Activated CD4-positive, alpha-beta T cell treated with anti-CD3 and anti-CD28 coated beads, Interleukin-2, amount 10 ng/mL, durations not matched to agents 7 days and 5 days (primary cell): ENCODE results near the gene PGLYRP4. TPM values are rescaled to one million over a fixed set of nuclear protein-coding genes. Genes with fewer than 3 reads are reported as not detected.
"Not testable (repeated sequence)": the region's sequence is repeated elsewhere in the genome, so short reads cannot be mapped to it uniquely, and the experiment has no call there.

ENCODE experiments used
- CTCF ChIA-PET: fragments of 350-600 bp; sonication (Branson Sonifier 250); formaldehyde crosslinking; loops from one replicate; lab custom pipeline; 2021; ENCODE audit warnings: antibody characterized with exemption; lab: Charles Lee
- POLR2A ChIA-PET: fragments of 350-600 bp; sonication (Branson Sonifier 250); formaldehyde crosslinking; loops from one replicate; lab custom pipeline; 2021; ENCODE audit warnings: antibody characterized with exemption; lab: Charles Lee
- DNase-seq: peaks from one replicate; pipeline ENCODE4 v3.0.0-alpha.2; 2020
- H3K27ac Mint-ChIP-seq: one replicate; pipeline ENCODE4 v1.8.0; 2021; ENCODE audit warnings: mild to moderate bottlenecking, moderate library complexity, mixed read lengths
- H3K27me3 Mint-ChIP-seq: one replicate; pipeline ENCODE4 v1.8.0; 2021; ENCODE audit warnings: mixed read lengths
- H3K36me3 Mint-ChIP-seq: one replicate; pipeline ENCODE4 v1.8.0; 2021; ENCODE audit warnings: low read depth, mixed read lengths
- H3K4me1 Mint-ChIP-seq: one replicate; pipeline ENCODE4 v1.8.0; 2021; ENCODE audit warnings: mixed read lengths
- H3K4me3 Mint-ChIP-seq: one replicate; pipeline ENCODE4 v1.8.0; 2021; ENCODE audit warnings: mild to moderate bottlenecking, moderate library complexity, mixed read lengths
- H3K9me3 Mint-ChIP-seq: one replicate; pipeline ENCODE4 v1.8.0; 2021; ENCODE audit warnings: mixed read lengths
- total RNA-seq, 2 experiments: library from RNA; stranded (reverse); gene quantifications; one replicate each; pipeline ENCODE4 v1.2.3, GENCODE V29; 2021

Gene PGLYRP4
- total RNA-seq, 2 experiments from 2014 or later, result not detected

DNA sequence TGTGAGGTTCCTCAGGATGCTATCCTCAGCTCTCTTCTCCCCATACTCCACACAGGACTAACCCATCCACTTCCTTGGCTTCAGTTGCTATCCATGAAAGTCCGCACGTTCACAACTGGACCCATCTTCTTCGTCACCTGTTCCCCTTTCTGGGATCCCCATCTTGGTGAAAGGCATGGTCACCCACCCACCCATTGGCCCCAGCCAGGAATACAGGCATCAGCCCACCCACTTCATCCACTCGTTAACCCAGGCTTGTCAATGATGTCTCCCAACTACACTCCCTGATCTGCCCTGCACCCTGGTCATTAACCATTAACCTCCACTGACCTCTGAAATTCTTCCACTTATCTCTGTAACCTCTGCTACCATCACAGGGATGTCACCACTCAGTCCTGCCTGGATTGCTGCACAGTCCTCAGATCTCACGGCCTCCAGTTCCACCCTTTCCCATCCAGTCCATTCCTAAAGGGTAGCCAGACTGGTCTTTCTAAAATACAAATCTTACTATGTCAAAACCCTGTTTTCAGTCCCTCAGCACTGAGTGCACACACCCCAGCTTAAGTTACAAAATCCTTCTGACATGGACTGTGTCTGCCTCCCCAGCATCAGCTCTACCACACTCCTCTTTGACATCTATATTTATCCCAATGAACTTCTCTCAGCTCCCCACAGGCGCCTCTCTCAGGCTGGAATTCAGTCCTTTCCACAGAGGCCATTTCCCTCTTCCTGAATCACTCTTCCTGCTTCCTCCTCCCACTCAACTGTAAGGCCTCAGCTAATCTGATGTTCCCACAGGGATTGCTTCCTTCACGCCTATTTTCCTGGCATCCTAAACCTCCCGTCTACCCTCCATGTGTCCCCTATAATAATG lies 10.4 kb downstream of the PGLYRP4 start:
- POLR2A ChIA-PET, result no interaction called here
- Mint-ChIP-seq H3K9me3 (no peaks in the 10 kb centered on the region), H3K36me3 (no peaks in the 10 kb centered on the region), H3K4me3 (no peak overlapping the region), H3K27ac (no peak overlapping the region), H3K4me1 (peaks cover 25% of the 10 kb centered on the region), H3K27me3 (peaks cover 19% of the 10 kb centered on the region)
- CTCF ChIA-PET, result no interaction called here
- no peak for DNase-seq

GRCh38 chr1:153336650-153337049 lies 12.0 kb downstream of the PGLYRP4 start:
- H3K9me3 Mint-ChIP-seq, result peaks cover 4% of the 10 kb centered on the region
- no peaks in the 10 kb centered on the region for H3K36me3 Mint-ChIP-seq
- no peak for DNase-seq
- no peak overlapping the region for H3K27ac Mint-ChIP-seq
- CTCF ChIA-PET, result no interaction called here
- peaks cover 16% of the 10 kb centered on the region for H3K27me3 Mint-ChIP-seq
- POLR2A ChIA-PET, result no interaction called here
- peaks cover 17% of the 10 kb centered on the region for H3K4me1 Mint-ChIP-seq
- no peak overlapping the region for H3K4me3 Mint-ChIP-seq

GRCh38 chr1:153333902-153334301 lies 14.7 kb downstream of the PGLYRP4 start:
- Mint-ChIP-seq H3K4me1 (no peaks in the 10 kb centered on the region), H3K4me3 (no peak overlapping the region)
- POLR2A ChIA-PET, result no interaction called here

GRCh38 chr1:153324912-153325311 lies 23.7 kb downstream of the PGLYRP4 start:
- Mint-ChIP-seq H3K9me3 (peaks cover 12% of the 10 kb centered on the region), H3K4me1 (no peaks in the 10 kb centered on the region), H3K4me3 (no peak overlapping the region), H3K27me3 (peaks cover 14% of the 10 kb centered on the region), H3K27ac (no peak overlapping the region), H3K36me3 (no peaks in the 10 kb centered on the region)
- ChIA-PET POLR2A (no interaction called here), CTCF (no interaction called here)
- DNase-seq, result no peak

More at GRCh38 chr1:153333902-153334301, 14.7 kb downstream of the PGLYRP4 start:
- H3K36me3 Mint-ChIP-seq, result no peaks in the 10 kb centered on the region
- no peak overlapping the region for H3K27ac Mint-ChIP-seq
- H3K27me3 Mint-ChIP-seq, result peaks cover 23% of the 10 kb centered on the region
- no peak for DNase-seq
- CTCF ChIA-PET, result no interaction called here
- H3K9me3 Mint-ChIP-seq, result peaks cover 11% of the 10 kb centered on the region

DNA sequence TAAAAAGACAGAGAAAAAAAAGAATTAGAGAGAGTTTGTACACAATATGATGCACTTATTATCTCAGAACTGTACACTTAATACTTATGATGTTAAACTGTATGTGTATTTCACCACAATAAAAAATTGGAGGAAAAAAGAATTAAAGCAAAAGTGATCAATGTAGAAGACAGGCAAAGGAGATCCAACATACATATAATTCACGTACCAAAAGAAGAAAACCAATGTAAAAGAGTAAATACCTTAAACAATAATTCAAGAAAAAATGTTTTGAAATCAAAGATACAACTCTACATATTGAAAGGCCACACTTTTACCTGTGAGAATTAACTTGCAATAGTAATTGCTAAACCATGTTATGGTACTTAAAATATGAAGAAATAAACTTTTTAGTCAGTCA lies 26.1 kb downstream of the PGLYRP4 start:
- CTCF ChIA-PET, result no interaction called here

DNA sequence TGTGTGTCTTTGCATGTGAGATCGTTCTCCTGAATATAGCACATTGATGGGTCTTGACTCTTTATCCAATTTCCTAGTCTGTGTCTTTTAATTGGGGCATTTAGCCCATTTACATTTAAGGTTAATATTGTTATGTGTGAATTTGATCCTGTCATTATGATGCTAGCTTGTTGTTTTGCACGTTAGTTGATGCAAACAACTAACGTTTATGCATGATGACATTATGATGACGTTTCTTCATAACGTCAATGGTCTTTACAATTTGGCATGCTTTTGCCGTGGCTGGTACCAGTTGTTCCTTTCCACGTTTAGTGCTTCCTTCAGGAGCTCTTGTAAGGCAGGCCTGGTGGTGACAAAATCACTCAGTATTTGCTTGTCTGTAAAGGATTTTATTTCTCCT lies 30.5 kb downstream of the PGLYRP4 start:
- H3K4me1 Mint-ChIP-seq, H3K4me3 Mint-ChIP-seq, H3K36me3 Mint-ChIP-seq, H3K27ac Mint-ChIP-seq, DNase-seq, POLR2A ChIA-PET, CTCF ChIA-PET, H3K9me3 Mint-ChIP-seq: not testable (repeated sequence)
- peaks cover 39% of the 10 kb centered on the region for H3K27me3 Mint-ChIP-seq

More for the DNA sequence above, 26.1 kb downstream of the PGLYRP4 start:
- no peak for DNase-seq
- POLR2A ChIA-PET, result no interaction called here
- peaks cover 17% of the 10 kb centered on the region for H3K27me3 Mint-ChIP-seq
- H3K4me1 Mint-ChIP-seq, result no peaks in the 10 kb centered on the region
- H3K36me3 Mint-ChIP-seq, result no peaks in the 10 kb centered on the region
- H3K9me3 Mint-ChIP-seq, result peaks cover 9% of the 10 kb centered on the region
- no peak overlapping the region for H3K27ac Mint-ChIP-seq
- H3K4me3 Mint-ChIP-seq, result no peak overlapping the region

GRCh38 chr1:153316013-153316412 lies 32.6 kb downstream of the PGLYRP4 start:
- H3K4me1 Mint-ChIP-seq, result not testable (repeated sequence)

DNA sequence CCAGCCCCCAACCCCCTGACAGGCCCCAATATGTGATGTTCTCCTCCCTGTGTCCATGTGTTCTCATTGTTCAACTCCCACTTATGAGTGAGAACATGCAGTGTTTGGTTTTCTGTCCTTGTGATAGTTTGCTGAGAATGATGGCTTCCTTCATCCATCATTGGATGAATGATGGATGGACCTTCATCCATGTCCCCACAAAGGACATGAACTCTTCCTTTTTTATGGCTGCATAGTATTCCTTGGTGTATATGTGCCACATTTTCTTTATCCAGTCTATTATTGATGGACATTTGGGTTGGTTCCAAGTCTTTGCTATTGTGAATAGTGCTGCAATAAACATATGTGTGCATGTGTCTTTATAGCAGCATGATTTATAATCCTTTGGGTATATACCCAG lies 34.3 kb downstream of the PGLYRP4 start:
- POLR2A ChIA-PET, H3K27ac Mint-ChIP-seq, H3K4me3 Mint-ChIP-seq, DNase-seq, H3K36me3 Mint-ChIP-seq, H3K9me3 Mint-ChIP-seq, CTCF ChIA-PET, H3K4me1 Mint-ChIP-seq: not testable (repeated sequence)
- H3K27me3 Mint-ChIP-seq, result peaks cover 37% of the 10 kb centered on the region

More at GRCh38 chr1:153316013-153316412, 32.6 kb downstream of the PGLYRP4 start:
- H3K36me3 Mint-ChIP-seq, H3K27ac Mint-ChIP-seq, H3K9me3 Mint-ChIP-seq, H3K4me3 Mint-ChIP-seq, POLR2A ChIA-PET, DNase-seq, CTCF ChIA-PET: not testable (repeated sequence)
- H3K27me3 Mint-ChIP-seq, result peaks cover 37% of the 10 kb centered on the region

DNA sequence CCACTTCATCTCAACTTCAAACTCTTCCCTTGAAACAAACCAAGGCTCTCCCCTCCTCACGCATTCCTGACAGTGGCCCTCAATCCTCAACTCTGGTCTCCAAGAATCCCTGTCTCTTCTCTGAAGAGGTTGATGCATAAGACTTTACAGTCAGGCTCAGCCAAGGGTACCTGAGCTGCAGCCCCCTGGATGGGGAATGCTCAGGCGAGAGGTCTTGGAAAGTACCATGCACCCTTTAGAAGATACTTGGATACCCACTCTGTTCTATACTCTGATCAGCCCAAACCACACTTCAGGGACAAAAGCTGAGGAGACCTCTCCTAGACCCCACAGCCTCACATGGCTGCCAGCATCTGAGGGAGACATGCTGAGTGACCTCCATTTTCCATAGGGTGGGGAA lies 35.4 kb downstream of the PGLYRP4 start:
- Mint-ChIP-seq H3K27ac (no peak overlapping the region), H3K36me3 (no peaks in the 10 kb centered on the region), H3K27me3 (peaks cover 29% of the 10 kb centered on the region), H3K9me3 (no peaks in the 10 kb centered on the region), H3K4me3 (no peak overlapping the region), H3K4me1 (no peaks in the 10 kb centered on the region)
- DNase-seq, result no peak
- ChIA-PET POLR2A (no interaction called here), CTCF (no interaction called here)

- H3K4me3 Mint-ChIP-seq, result no peak within 1 kb of the TSS
- H3K9me3 Mint-ChIP-seq, result no peaks in the 10 kb centered on the region
- peaks cover 24% of the 10 kb centered on the region for H3K27me3 Mint-ChIP-seq
- no peak for DNase-seq
- no peak within 1 kb of the TSS for H3K27ac Mint-ChIP-seq
- H3K36me3 Mint-ChIP-seq, result no peaks in the 10 kb centered on the region
- no peaks in the 10 kb centered on the region for H3K4me1 Mint-ChIP-seq
- CTCF ChIA-PET, result no interaction called here
- POLR2A ChIA-PET, result no interaction called here
These were observed 36.0 kb downstream of the PGLYRP4 start, which contains the start of gene PGLYRP3 for GRCh38 chr1:153312570-153313186. TSS of gene PGLYRP3 (minus strand) at chr1:153312952. CDS start at chr1:153310665, 2,287 bp downstream.

GRCh38 chr1:153310526-153310925 lies 38.1 kb downstream of the PGLYRP4 start:
- no peak overlapping the region for H3K27ac Mint-ChIP-seq
- H3K9me3 Mint-ChIP-seq, result no peaks in the 10 kb centered on the region
- H3K4me3 Mint-ChIP-seq, result no peak overlapping the region
- H3K4me1 Mint-ChIP-seq, result no peaks in the 10 kb centered on the region
- DNase-seq, result no peak
- POLR2A ChIA-PET, result no interaction called here
- CTCF ChIA-PET, result no interaction called here
- peaks cover 7% of the 10 kb centered on the region for H3K27me3 Mint-ChIP-seq
- no peaks in the 10 kb centered on the region for H3K36me3 Mint-ChIP-seq

GRCh38 chr1:153309441-153309840 lies 39.2 kb downstream of the PGLYRP4 start:
- H3K27me3 Mint-ChIP-seq, result peaks cover 9% of the 10 kb centered on the region
- POLR2A ChIA-PET, result no interaction called here
- no peak overlapping the region for H3K27ac Mint-ChIP-seq

DNA sequence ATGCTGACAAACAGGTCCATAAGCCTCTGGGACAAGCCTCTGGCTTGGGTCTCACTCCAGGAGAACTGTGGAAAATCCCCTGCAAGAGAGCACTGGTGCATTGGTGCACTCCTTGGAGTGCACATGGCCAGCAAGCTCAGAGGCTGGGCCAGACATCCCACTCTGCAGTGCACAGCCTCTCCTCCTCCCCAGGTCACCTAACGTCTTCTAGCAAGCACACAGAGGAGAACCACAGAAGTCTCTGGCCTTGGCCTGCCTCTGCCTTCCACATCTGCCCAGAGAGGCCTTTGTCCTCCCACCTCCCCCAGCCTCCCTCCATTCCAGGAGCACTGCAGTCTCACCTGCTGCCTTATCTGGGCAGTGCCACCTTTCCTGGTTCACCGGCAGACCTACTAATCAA lies 40.1 kb downstream of the PGLYRP4 start:
- Mint-ChIP-seq H3K27ac (no peak overlapping the region), H3K36me3 (no peaks in the 10 kb centered on the region), H3K9me3 (no peaks in the 10 kb centered on the region), H3K4me1 (no peaks in the 10 kb centered on the region), H3K27me3 (peaks cover 8% of the 10 kb centered on the region), H3K4me3 (no peak overlapping the region)
- no peak for DNase-seq
- CTCF ChIA-PET, result no interaction called here
- POLR2A ChIA-PET, result no interaction called here

More at GRCh38 chr1:153309441-153309840, 39.2 kb downstream of the PGLYRP4 start:
- Mint-ChIP-seq H3K9me3 (no peaks in the 10 kb centered on the region), H3K4me1 (no peaks in the 10 kb centered on the region), H3K4me3 (no peak overlapping the region), H3K36me3 (no peaks in the 10 kb centered on the region)
- DNase-seq, result no peak
- CTCF ChIA-PET, result no interaction called here
